ENCODE results near the gene NPC2.

- TF ChIP-seq CTCF (IDR thresholded peaks at IDR 0.05) (no peak), POLR2A (IDR thresholded peaks at IDR 0.05) (peak in 2 of 4 donors; percentile 64 to 73)
Observed at GRCh38 chr14:74492776-74493342, at the start of gene NPC2.
